HL-60 (cell line): Measurements from ENCODE around the gene SHROOM3.

Experiments
- CTCF ChIP-seq: IDR thresholded peaks from one replicate; pipeline ENCODE4 v1.5.1; 2011; ENCODE audit warnings: low read length, control low read depth, inconsistent platforms; ENCODE audit not compliant: insufficient read depth
- GABPA ChIP-seq: IDR thresholded peaks from 2 replicates; pipeline ENCODE4 v1.6.1; 2012; ENCODE audit warnings: low read depth
- POLR2AphosphoS5 ChIP-seq: IDR thresholded peaks from 2 replicates; pipeline ENCODE4 v1.6.1; 2012; ENCODE audit warnings: low read depth

- TF ChIP-seq CTCF (no peak), POLR2AphosphoS5 (no peak), GABPA (no peak)
Observed at GRCh38 chr4:76630741-76631140, 195.7 kb downstream of the SHROOM3 start.
